ENCODE measurements around the gene SEL1L2.

SEL1L2 gene

DNA sequence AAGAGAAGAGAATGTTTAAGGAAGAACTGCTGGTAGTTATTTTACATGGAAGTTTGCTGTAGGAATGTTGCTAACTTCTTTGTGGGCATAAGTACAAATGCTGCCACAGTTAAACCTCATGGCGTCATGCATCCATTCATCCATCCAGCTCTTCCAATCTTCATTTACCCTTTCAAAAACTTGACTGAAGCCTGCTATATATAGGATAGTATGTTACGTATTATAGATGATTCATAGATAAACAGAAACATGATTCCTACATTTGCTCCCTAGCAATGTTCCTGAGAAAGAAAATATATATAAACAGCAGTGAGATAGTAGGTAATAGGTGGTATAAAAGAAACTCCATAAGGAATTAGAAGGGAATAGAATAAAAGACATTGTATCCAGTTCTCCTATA lies 111.8 kb downstream of the SEL1L2 start:
- Histone ChIP-seq H3K4me1 (ENCODE audit: control insufficient read depth, insufficient read depth, low read length) (no peaks in the 10 kb centered on the region), H3K36me3 (ENCODE audit: control insufficient read depth in 2 of 2, insufficient read depth in 1 of 2, low read length in 2 of 2) (no peaks in the 10 kb centered on the region), H3K9me3 (ENCODE audit: control insufficient read depth, insufficient read depth, low read depth, low read length) (no peaks in the 10 kb centered on the region), H3K27ac (ENCODE audit: extremely low read depth, low read depth, low read length) (no peak overlapping the region), H3K4me3 (ENCODE audit: low read depth, low read length) (no peak overlapping the region)
- ChIA-PET CTCF (no interaction called here), POLR2A (no interaction called here)
- TF ChIP-seq ZNF404 (tag by site-specific recombination; IDR thresholded peaks at IDR 0.05) (no peak), BCL6B (tag by site-specific recombination; IDR thresholded peaks at IDR 0.05) (no peak), ZNF585B (tag by site-specific recombination; IDR thresholded peaks at IDR 0.05) (no peak), ZNF664 (tag by site-specific recombination; IDR thresholded peaks at IDR 0.05) (no peak), ZNF26 (tag by site-specific recombination; IDR thresholded peaks at IDR 0.05) (no peak), GFI1B (tag by site-specific recombination; IDR thresholded peaks at IDR 0.05) (no peak), ZBTB11 (tag by site-specific recombination; conservative IDR thresholded peaks at IDR 0.05; ENCODE audit: low read depth) (no peak), ZNF660 (tag by site-specific recombination; IDR thresholded peaks at IDR 0.05) (no peak), OSR2 (tag by site-specific recombination; IDR thresholded peaks at IDR 0.05) (no peak), ZNF350 (tag by site-specific recombination; IDR thresholded peaks at IDR 0.05) (no peak), ZFP37 (tag by site-specific recombination; IDR thresholded peaks at IDR 0.05) (no peak), ZNF394 (tag by site-specific recombination; IDR thresholded peaks at IDR 0.05; ENCODE audit: borderline replicate concordance) (no peak), ZNF214 (tag by site-specific recombination; IDR thresholded peaks at IDR 0.05; ENCODE audit: borderline replicate concordance) (no peak), ZNF239 (tag by site-specific recombination; IDR thresholded peaks at IDR 0.05) (no peak), OVOL3 (tag by site-specific recombination; IDR thresholded peaks at IDR 0.05) (no peak), ZNF521 (tag by site-specific recombination; IDR thresholded peaks at IDR 0.05) (no peak), KLF9 (tag by site-specific recombination; IDR thresholded peaks at IDR 0.05; ENCODE audit: low read depth) (no peak), ZNF677 (tag by site-specific recombination; IDR thresholded peaks at IDR 0.05) (no peak), ZNF292 (tag by site-specific recombination; IDR thresholded peaks at IDR 0.05; ENCODE audit: borderline replicate concordance, low read depth) (no peak)
- TF ChIP-seq, protein P1, sequence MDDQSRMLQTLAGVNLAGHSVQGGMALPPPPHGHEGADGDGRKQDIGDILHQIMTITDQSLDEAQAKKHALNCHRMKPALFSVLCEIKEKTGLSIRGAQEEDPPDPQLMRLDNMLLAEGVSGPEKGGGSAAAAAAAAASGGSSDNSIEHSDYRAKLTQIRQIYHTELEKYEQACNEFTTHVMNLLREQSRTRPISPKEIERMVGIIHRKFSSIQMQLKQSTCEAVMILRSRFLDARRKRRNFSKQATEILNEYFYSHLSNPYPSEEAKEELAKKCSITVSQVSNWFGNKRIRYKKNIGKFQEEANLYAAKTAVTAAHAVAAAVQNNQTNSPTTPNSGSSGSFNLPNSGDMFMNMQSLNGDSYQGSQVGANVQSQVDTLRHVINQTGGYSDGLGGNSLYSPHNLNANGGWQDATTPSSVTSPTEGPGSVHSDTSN (CRISPR knock-in tag; IDR thresholded peaks at IDR 0.05) = no peak

- Histone ChIP-seq H3K4me3 (ENCODE audit: low read depth, low read length) (no peak overlapping the region), H3K27ac (ENCODE audit: extremely low read depth, low read depth, low read length) (no peak overlapping the region), H3K4me1 (ENCODE audit: control insufficient read depth, insufficient read depth, low read length) (no peaks in the 10 kb centered on the region), H3K9me3 (ENCODE audit: control insufficient read depth, insufficient read depth, low read depth, low read length) (no peaks in the 10 kb centered on the region), H3K36me3 (ENCODE audit: control insufficient read depth in 2 of 2, insufficient read depth in 1 of 2, low read length in 2 of 2) (no peaks in the 10 kb centered on the region)
- CTCF ChIA-PET = no interaction called here
- POLR2A ChIA-PET = no interaction called here
- no peak for TF ChIP-seq ZNF600 (tag by site-specific recombination; IDR thresholded peaks at IDR 0.05)
- TF ChIP-seq ZNF560 (tag by site-specific recombination; IDR thresholded peaks at IDR 0.05; ENCODE audit: borderline replicate concordance) = no peak
- TF ChIP-seq ZNF174 (tag by site-specific recombination; IDR thresholded peaks at IDR 0.05) = no peak
- TF ChIP-seq ZNF19 (tag by site-specific recombination; IDR thresholded peaks at IDR 0.05; ENCODE audit: low read depth) = no peak
- no peak for TF ChIP-seq ZNF843 (tag by site-specific recombination; IDR thresholded peaks at IDR 0.05)
- TF ChIP-seq ZNF664 (tag by site-specific recombination; IDR thresholded peaks at IDR 0.05) = no peak
- TF ChIP-seq TRIM28 (IDR thresholded peaks at IDR 0.05; ENCODE audit: borderline replicate concordance, low read length) = no peak
- TF ChIP-seq, protein P2, sequence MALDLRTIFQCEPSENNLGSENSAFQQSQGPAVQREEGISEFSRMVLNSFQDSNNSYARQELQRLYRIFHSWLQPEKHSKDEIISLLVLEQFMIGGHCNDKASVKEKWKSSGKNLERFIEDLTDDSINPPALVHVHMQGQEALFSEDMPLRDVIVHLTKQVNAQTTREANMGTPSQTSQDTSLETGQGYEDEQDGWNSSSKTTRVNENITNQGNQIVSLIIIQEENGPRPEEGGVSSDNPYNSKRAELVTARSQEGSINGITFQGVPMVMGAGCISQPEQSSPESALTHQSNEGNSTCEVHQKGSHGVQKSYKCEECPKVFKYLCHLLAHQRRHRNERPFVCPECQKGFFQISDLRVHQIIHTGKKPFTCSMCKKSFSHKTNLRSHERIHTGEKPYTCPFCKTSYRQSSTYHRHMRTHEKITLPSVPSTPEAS (tag by site-specific recombination; IDR thresholded peaks at IDR 0.05) = no peak
- no peak for TF ChIP-seq ZNF768 (tag by site-specific recombination; IDR thresholded peaks at IDR 0.05)
These were observed 112.6 kb downstream of the SEL1L2 start for GRCh38 chr20:13877793-13878192.
